KOPT-K1 (cell line): ENCODE results near the gene KCNIP2.

Source experiments
- H3K27ac ChIP-seq: fragments of 200-600 bp; sonication (generic); 2 replicates; pipeline ENCODE4 v1.5.1; 2016; ENCODE audit warnings: antibody characterized with exemption, mild to moderate bottlenecking, low read depth, low read length; ENCODE audit not compliant: poor library complexity, severe bottlenecking
- H3K36me3 ChIP-seq: fragments of 200-600 bp; sonication (generic); 2 replicates; pipeline ENCODE4 v1.5.1; 2017; ENCODE audit warnings: antibody characterized with exemption, mild to moderate bottlenecking, low read length, moderate library complexity; ENCODE audit not compliant: insufficient read depth
- H3K9me3 ChIP-seq: fragments of 200-600 bp; sonication (generic); 2 replicates; pipeline ENCODE4 v1.5.1; 2017; ENCODE audit warnings: antibody characterized with exemption, low read length, mild to moderate bottlenecking; ENCODE audit not compliant: insufficient read depth, poor library complexity, severe bottlenecking

KCNIP2 gene

GRCh38 chr10:101784558-101784957 is 59.0 kb downstream of the KCNIP2 start:
- Histone ChIP-seq H3K27ac (no peak overlapping the region), H3K36me3 (peaks cover 48% of the 10 kb centered on the region), H3K9me3 (no peaks in the 10 kb centered on the region)

- H3K36me3 ChIP-seq = peaks cover 40% of the 10 kb centered on the region
- peak overlapping the region; percentile 71 for H3K27ac ChIP-seq
- H3K9me3 ChIP-seq = no peaks in the 10 kb centered on the region
These were observed 59.9 kb downstream of the KCNIP2 start for GRCh38 chr10:101783736-101784118.

DNA sequence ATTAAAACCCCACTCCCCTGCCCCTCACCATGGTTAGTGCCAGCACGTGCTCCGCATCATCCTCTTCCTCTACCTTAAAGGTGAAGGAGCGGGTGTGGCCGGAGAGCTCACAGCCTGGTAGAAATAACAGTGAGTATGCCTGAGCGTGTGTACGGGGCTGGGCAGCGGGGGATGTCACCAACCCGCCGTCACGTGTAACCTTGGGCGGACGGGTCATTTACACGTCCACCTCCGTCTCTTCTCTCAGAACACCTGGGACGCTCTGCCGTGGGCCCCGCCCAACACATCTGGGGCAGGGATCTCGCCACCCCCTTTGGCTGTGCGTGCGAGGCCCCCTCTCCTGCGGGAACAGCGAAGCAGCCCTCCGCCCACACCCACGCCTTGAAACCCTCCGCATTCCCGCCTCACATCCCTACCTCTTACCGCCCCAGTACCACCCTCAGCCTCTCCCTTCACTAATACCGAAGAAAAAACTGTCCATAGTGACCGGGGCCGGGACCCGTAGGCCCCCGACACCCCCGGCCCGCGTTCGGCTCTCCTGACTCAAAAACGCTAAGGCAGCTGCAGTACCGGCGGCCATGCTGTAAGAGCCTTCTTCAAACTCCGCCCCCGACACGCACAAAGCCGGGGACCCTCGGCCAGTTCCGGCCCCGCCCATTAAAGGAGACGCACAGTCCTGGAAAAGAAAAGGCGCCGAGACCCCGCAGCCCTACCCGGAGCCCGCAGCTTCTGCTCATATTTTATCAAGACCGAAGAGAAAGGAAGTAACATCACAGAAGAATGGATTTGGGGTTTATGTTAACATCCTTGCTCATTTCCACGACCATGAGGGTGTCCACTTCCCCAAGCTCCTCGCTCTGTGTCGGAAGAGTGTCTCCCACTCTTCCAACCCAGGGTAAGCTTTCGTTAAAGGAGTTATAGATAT is 60.5 kb downstream of the KCNIP2 start, which contains the start of gene NPM3:
NPM3 (minus strand) TSS at position 636 of the 925 bp plus-strand sequence; CDS start at position 580, 56 bp downstream.
- H3K27ac ChIP-seq = peak within 1 kb of the TSS; percentile 71
- no peaks in the 10 kb centered on the region for H3K9me3 ChIP-seq
- peaks cover 33% of the 10 kb centered on the region for H3K36me3 ChIP-seq

DNA sequence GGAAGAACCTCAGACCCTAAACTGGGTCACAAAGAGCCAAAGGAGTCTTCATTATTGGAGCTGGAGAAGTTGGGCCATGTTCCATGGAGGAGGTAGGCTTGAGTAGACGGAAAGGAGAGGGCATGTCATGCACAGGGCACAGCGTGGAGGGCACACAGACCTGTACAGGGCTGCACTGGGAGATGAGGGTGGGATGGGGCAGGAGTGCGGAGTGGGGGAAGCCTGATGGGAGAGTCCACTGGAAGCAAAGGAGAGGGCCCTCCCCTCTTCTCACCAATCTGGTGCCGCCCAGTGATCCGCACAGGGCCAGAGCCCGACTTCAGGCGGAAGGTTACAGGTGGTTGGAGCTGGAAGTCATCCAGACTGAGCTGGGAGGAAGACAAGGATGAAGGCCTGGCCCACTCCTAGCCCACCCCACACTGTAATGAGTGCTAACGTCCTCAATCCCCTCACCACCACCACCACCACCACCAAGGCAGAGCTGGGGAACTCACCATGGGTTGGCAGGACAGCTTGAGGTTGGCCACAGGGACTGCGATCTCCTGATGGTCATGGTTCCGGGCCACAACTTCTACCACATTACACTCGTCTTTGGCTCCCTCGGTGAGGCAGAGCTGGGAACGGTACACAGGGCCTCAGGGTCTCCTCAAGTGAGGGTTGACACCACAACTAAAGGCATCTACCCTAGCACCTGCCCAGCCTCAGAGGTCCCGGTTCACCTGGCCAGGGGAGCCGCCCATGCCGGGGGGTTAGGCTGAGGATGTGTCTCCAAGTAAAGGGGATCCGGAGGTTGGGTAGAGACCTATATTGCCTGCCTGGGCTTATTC is 61.4 kb downstream of the KCNIP2 start:
- Histone ChIP-seq H3K27ac (peak overlapping the region; percentile 71), H3K36me3 (peaks cover 30% of the 10 kb centered on the region), H3K9me3 (no peaks in the 10 kb centered on the region)

DNA sequence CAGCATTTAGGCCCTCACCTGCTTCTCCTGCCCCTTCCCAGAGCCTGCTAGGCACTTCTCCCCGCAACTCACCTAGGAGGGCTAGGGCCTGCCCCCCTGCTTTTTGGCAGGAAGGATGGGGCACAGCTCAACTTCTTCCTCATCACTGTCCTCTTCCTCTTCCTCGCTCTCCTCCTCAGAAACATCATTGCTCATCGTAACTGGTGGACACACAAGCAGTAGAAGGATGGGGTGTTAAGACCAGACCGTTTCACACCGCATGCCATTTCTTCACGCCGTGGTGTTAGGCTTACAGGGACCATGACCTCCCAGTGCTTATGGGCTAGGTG is 62.0 kb downstream of the KCNIP2 start:
- Histone ChIP-seq H3K27ac (no peak overlapping the region), H3K36me3 (peaks cover 24% of the 10 kb centered on the region), H3K9me3 (no peaks in the 10 kb centered on the region)

GRCh38 chr10:101780818-101781654 is 62.6 kb downstream of the KCNIP2 start:
- H3K9me3 ChIP-seq = no peaks in the 10 kb centered on the region
- no peak overlapping the region for H3K27ac ChIP-seq
- peaks cover 18% of the 10 kb centered on the region for H3K36me3 ChIP-seq

DNA sequence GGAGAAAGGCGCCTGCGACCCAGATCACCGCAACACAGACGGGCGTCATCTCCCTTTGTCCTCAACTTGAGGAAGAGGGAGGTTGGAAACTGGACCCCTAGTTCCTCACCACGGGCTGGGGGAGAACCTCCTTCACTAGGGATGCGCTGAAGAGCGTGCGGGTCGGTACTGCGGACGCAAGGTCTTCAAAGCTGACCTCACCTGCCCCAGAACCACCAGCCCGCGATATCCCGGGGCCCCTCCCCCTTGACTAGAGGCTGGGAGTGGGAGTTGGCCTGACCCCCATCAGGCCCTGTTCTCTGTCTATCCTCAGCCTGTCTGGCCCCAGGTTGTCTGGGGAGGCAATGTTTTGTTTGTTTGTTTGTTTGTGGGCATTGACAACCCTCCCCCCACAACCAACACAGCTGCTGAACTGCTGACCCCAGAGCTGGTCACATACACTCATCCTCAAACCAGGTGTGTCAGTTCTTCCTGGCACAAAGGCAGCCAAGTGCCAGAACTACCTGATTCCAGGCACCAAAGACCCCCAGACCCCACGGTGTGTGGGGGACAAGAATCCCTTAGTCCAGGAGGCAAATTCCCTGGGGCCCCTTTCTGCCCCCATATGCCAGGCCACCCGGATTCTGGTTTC is 63.3 kb downstream of the KCNIP2 start:
- H3K36me3 ChIP-seq = peaks cover 11% of the 10 kb centered on the region; the same call in 1 of the 2 replicates
- H3K9me3 ChIP-seq = no peaks in the 10 kb centered on the region
- H3K27ac ChIP-seq = no peak overlapping the region

GRCh38 chr10:101779544-101780186 is 63.9 kb downstream of the KCNIP2 start:
- no peaks in the 10 kb centered on the region for H3K9me3 ChIP-seq
- H3K27ac ChIP-seq = no peak overlapping the region
- H3K36me3 ChIP-seq = peaks cover 5% of the 10 kb centered on the region; the same call in 1 of the 2 replicates

GRCh38 chr10:101778781-101779543 is 64.6 kb downstream of the KCNIP2 start:
- H3K27ac ChIP-seq = no peak overlapping the region
- peaks cover 5% of the 10 kb centered on the region; the same call in 1 of the 2 replicates for H3K36me3 ChIP-seq

GRCh38 chr10:101778151-101778780 is 65.3 kb downstream of the KCNIP2 start:
- no peak overlapping the region for H3K27ac ChIP-seq
- H3K36me3 ChIP-seq = peaks cover 5% of the 10 kb centered on the region; the same call in 1 of the 2 replicates
- no peaks in the 10 kb centered on the region for H3K9me3 ChIP-seq

More at GRCh38 chr10:101778781-101779543, 64.6 kb downstream of the KCNIP2 start:
- no peaks in the 10 kb centered on the region for H3K9me3 ChIP-seq

GRCh38 chr10:101777619-101778145 is 65.9 kb downstream of the KCNIP2 start:
- H3K27ac ChIP-seq = no peak overlapping the region
- H3K9me3 ChIP-seq = no peaks in the 10 kb centered on the region
- H3K36me3 ChIP-seq = peaks cover 5% of the 10 kb centered on the region; the same call in 1 of the 2 replicates

GRCh38 chr10:101776161-101776817 is 67.3 kb downstream of the KCNIP2 start:
- no peaks in the 10 kb centered on the region for H3K9me3 ChIP-seq
- H3K27ac ChIP-seq = no peak overlapping the region

More at GRCh38 chr10:101776161-101776817, 67.3 kb downstream of the KCNIP2 start:
- H3K36me3 ChIP-seq = peaks cover 5% of the 10 kb centered on the region; the same call in 1 of the 2 replicates
